ENCODE results near the gene WNT11.

The WNT11 gene

GRCh38 chr11:76218449-76219178 is 12.3 kb upstream of the WNT11 start:
- DNase-seq (ENCODE audit: low read depth), result no peak

GRCh38 chr11:76217653-76218160 is 11.4 kb upstream of the WNT11 start:
- no peak for DNase-seq (ENCODE audit: low read depth)

GRCh38 chr11:76216536-76217325 is 10.4 kb upstream of the WNT11 start:
- DNase-seq (ENCODE audit: low read depth), result no peak

GRCh38 chr11:76215941-76216340 is 9.6 kb upstream of the WNT11 start:
- DNase-seq (ENCODE audit: low read depth), result no peak

- DNase-seq (ENCODE audit: low read depth), result no peak
Measured at GRCh38 chr11:76214968-76215548, 8.8 kb upstream of the WNT11 start.

GRCh38 chr11:76214186-76214585 is 7.9 kb upstream of the WNT11 start:
- no peak for DNase-seq (ENCODE audit: low read depth)

- no peak for DNase-seq (ENCODE audit: low read depth)
Measured at GRCh38 chr11:76212086-76213035, 6.1 kb upstream of the WNT11 start.

- DNase-seq (ENCODE audit: low read depth), result no peak
Measured at GRCh38 chr11:76210931-76211851, 4.9 kb upstream of the WNT11 start.

- DNase-seq (ENCODE audit: low read depth), result no peak
Measured at GRCh38 chr11:76209973-76210930, 4.0 kb upstream of the WNT11 start.

- no peak for DNase-seq (ENCODE audit: low read depth)
Measured at GRCh38 chr11:76209375-76209972, 3.2 kb upstream of the WNT11 start.

GRCh38 chr11:76208438-76209374 is 2.4 kb upstream of the WNT11 start:
- DNase-seq (ENCODE audit: low read depth), result peak; percentile 71

- DNase-seq (ENCODE audit: low read depth), result peak; percentile 68
Measured at GRCh38 chr11:76207642-76208401, 1.5 kb upstream of the WNT11 start.

GRCh38 chr11:76206077-76206326 is 300 bp downstream of the WNT11 start:
- no peak for DNase-seq (ENCODE audit: low read depth)

GRCh38 chr11:76205252-76206076 is 838 bp downstream of the WNT11 start:
- DNase-seq (ENCODE audit: low read depth), result no peak

GRCh38 chr11:76203937-76204336 is 2.4 kb downstream of the WNT11 start:
- no peak for DNase-seq (ENCODE audit: low read depth)

- no peak for DNase-seq (ENCODE audit: low read depth)
Measured at GRCh38 chr11:76203131-76203925, 3.0 kb downstream of the WNT11 start.
